T-helper 2 cell treated with Interferon-gamma antibody and Interleukin-4, amounts not matched to agents 5 μg/mL and 100 μg/mL, for 36 hours (primary cell): ENCODE data around the gene SEMA4A.
A peak's percentile ranks its signal among the peaks of the same experiment; 100 is the strongest.
"Not testable (repeated sequence)": the region's sequence is repeated elsewhere in the genome, so short reads cannot be mapped to it uniquely, and the experiment has no call there.

Experiments used
- DNase-seq: peaks from one replicate; pipeline ENCODE4 v3.0.0; 2021; ENCODE audit warnings: low spot score
- H3K27ac Mint-ChIP-seq: one replicate; pipeline ENCODE4 v1.8.0; 2021; ENCODE audit warnings: mild to moderate bottlenecking, mixed read lengths
- H3K27me3 Mint-ChIP-seq: one replicate; pipeline ENCODE4 v1.8.0; 2021; ENCODE audit warnings: low read depth, mixed read lengths
- H3K36me3 Mint-ChIP-seq: one replicate; pipeline ENCODE4 v1.8.0; 2021; ENCODE audit warnings: low read depth, mixed read lengths
- H3K4me1 Mint-ChIP-seq: one replicate; pipeline ENCODE4 v1.8.0; 2021; ENCODE audit warnings: low read depth, mixed read lengths
- H3K4me3 Mint-ChIP-seq: one replicate; pipeline ENCODE4 v1.8.0; 2022; ENCODE audit warnings: mild to moderate bottlenecking, moderate library complexity, mixed read lengths
- H3K9me3 Mint-ChIP-seq: one replicate; pipeline ENCODE4 v1.8.0; 2021; ENCODE audit warnings: mixed read lengths

SEMA4A gene

DNA sequence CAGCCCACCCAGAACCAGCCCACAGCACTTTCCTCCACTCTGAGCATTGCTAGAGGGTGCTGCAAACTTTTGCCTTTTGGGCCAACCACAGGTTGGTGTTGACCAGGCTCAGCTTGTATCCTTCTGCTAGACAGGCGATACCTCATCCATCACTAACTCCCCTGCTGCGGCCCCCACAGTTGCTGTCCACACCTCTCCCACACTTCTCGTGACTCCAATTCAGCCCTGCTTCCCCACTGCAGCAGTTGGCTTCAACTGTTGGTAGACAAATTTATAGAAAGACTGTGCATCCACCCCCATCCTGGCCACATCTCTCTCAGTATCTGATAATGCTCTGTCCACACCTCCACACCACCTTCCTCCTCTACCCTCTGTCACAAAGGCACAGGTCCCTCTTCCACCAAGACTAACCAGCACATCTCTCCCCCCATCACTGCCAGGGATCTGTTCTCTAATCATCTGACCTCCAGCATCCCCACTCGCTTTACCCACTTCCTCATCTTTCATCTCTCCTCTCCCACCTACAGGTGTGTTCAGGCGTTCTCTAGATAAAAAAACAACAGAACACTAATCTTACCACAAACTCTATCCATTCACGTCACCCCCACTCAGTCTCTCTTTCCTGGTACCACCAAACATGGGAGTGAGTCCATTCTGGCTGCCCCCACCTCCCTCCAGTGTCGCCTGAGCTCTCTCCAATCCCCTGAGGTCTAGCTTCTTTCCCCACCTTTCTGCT lies 24.7 kb downstream of the SEMA4A start:
- Mint-ChIP-seq H3K36me3 (peaks cover 4% of the 10 kb centered on the region), H3K4me1 (peaks cover 10% of the 10 kb centered on the region), H3K4me3 (no peak overlapping the region), H3K9me3 (no peaks in the 10 kb centered on the region), H3K27ac (peak overlapping the region; percentile 55), H3K27me3 (no peaks in the 10 kb centered on the region)
- no peak for DNase-seq

DNA sequence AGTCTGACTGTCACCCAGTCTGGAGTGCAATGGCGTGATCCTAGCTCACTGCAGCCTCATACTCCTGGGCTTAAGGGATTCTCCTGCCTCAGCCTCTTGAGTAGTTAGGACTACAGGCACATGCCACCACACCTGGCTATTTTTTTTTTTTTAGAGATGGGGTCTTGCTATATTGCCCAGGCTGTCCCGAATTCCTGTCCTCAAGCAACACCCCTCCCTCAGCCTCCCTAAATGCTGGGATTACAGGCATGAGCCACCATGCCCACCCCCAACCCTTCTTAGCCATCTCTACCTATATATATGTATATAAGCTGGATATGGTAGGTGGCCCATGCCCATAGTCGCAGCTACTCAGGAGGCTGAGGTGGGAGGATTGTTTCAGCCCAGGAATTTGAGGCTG lies 27.1 kb downstream of the SEMA4A start:
- no peaks in the 10 kb centered on the region for H3K27me3 Mint-ChIP-seq
- DNase-seq, result no peak
- H3K27ac Mint-ChIP-seq, result no peak overlapping the region
- H3K4me3 Mint-ChIP-seq, result no peak overlapping the region
- peaks cover 4% of the 10 kb centered on the region for H3K36me3 Mint-ChIP-seq
- H3K9me3 Mint-ChIP-seq, result no peaks in the 10 kb centered on the region
- peaks cover 7% of the 10 kb centered on the region for H3K4me1 Mint-ChIP-seq

DNA sequence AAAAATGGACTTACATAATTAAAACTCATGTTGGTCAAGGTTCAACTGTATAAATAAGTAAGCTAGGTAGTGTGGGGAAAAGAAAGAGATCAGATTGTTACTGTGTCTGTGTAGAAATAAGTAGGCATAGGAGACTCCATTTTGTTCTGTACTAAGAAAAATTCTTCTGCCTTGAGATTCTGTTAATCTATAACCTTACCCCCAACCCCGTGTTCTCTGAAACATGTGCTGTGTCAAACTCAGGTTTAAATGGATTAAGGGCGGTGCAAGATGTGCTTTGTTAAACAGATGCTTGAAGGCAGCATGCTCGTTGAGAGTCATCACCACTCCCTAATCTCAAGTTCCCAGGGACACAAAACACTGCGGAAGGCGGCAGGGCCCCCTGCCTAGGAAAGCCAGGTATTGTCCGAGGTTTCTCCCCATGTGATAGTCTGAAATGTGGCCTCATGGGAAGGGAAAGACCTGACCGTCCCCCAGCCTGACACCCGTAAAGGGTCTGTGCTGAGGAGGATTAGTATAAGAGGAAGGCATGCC lies 28.1 kb downstream of the SEMA4A start:
- not testable (repeated sequence) for H3K36me3 Mint-ChIP-seq, H3K4me1 Mint-ChIP-seq, DNase-seq, H3K4me3 Mint-ChIP-seq, H3K27me3 Mint-ChIP-seq, H3K9me3 Mint-ChIP-seq, H3K27ac Mint-ChIP-seq

DNA sequence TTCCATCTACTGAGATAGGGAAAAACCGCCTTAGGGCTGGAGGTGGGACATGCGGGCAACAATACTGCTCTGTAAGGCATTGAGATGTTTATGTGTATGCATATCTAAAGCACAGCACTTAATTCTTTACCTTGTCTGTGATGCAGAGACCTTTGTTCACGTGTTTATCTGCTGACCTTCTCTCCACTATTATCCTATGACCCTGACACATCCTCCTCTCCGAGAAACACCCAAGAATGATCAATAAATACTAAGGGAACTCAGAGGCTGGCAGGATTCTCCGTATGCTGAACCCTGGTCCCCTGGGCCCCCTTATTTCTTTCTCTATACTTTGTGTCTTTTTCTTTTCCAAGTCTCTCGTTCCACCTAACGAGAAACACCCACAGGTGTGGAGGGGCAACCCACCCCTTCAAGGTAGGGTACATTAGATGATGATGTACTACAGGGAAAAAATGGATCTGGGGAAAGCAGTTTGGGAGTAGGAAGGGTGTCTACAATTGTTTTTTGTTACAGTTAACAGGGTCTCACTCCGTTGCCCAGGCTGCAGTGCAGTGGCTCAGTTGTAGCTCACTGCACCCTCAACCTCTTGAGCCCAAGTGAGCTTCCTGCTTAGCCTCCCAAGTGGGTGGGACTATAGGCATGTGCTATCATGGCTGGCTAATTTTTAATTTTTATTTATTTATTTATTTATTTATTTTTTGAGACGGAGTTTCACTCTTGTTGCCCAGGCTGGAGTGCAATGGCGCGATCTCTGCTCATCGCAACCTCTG lies 28.8 kb downstream of the SEMA4A start:
- H3K9me3 Mint-ChIP-seq, H3K27me3 Mint-ChIP-seq, H3K27ac Mint-ChIP-seq, H3K36me3 Mint-ChIP-seq, DNase-seq, H3K4me1 Mint-ChIP-seq, H3K4me3 Mint-ChIP-seq: not testable (repeated sequence)

DNA sequence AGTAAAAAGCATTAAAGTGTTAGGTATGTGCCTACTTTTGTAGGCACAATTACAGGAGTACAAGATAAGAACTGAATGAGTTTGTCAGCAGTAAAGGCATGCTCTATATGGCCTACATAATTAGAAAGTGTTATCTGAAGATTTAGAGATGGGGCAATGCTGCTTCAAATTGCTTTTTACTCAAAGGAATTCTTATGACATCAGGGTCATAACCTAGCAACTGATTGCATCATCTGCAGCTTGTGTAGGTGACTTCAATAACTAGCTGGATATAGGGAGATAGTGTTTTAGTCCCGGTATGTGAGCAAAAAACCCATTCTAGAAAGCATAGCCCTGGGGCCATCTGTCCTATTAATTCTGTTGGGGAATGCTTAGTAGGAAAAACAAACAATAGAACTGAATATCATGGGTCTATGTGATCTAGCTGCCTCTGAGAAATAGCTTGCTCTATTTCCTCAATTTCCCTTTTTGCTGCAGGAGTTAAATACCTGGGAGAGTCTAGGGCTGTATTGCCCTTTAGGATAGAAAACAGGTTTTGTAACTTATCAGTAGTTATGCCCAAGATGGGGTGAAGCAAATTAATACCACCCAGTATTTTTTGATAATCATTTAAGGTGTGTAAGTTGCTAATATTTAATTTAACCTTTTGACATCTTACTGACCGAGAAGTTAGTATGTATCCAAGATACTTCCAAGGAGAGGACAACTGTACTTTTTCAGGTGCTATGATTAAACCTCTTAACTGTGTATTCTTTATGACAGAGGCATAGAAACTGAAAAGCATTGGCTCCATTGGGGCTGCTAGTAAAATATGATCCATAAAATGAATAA lies 33.2 kb downstream of the SEMA4A start:
- not testable (repeated sequence) for DNase-seq, H3K4me3 Mint-ChIP-seq, H3K4me1 Mint-ChIP-seq, H3K36me3 Mint-ChIP-seq, H3K27ac Mint-ChIP-seq, H3K9me3 Mint-ChIP-seq, H3K27me3 Mint-ChIP-seq

DNA sequence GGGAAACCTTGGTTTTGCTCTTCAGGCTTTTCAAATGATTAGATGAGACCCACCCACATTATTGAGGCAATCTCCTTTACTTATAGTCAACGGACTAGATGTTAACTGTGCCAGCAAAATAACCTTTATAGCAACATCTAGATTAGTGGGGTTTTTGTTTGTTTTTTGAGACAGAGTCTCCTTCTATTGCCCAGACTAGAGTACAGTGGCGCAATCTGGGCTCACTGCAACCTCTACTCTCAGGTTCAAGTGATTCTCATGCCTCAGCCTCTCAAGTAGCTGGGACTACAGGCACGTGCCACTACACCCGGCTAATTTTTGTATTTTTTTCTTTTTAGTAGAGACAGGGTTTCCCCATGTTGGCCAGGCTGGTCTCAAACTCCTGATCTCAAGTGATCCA lies 36.9 kb downstream of the SEMA4A start:
- not testable (repeated sequence) for H3K27ac Mint-ChIP-seq, H3K9me3 Mint-ChIP-seq, H3K4me3 Mint-ChIP-seq, H3K27me3 Mint-ChIP-seq, DNase-seq, H3K4me1 Mint-ChIP-seq, H3K36me3 Mint-ChIP-seq

DNA sequence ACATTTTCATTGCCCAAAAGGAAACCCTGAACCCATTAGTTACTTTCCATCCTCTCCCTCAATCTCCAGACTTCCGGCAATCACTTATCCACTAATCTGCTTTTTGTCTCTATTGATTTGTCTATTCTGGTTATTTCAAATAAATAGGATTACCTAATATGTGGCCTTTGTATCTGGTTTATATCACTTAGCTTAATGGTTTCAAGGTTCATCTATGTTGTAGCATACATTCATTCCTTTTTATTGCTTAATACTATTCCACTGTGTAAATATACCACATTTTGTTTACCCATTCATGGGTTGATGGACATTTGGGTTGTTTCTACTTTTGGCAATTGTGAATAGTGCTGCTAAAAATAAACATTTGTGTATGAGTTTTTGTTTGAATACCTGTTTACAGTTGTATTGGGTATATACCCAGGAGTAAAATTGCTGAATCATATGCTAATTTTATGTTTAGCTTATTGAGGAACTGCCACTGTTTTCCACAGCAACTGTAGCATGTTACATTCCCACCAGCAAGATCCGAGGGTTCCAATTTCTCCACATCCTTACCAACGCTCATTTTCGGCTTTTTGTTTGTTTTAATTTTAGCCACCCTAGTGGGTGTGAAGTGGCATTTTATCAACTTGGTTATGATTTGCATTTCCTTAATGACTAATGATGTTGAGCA lies 38.0 kb downstream of the SEMA4A start:
- Mint-ChIP-seq H3K27me3 (no peaks in the 10 kb centered on the region), H3K4me1 (peaks cover 18% of the 10 kb centered on the region)

DNA sequence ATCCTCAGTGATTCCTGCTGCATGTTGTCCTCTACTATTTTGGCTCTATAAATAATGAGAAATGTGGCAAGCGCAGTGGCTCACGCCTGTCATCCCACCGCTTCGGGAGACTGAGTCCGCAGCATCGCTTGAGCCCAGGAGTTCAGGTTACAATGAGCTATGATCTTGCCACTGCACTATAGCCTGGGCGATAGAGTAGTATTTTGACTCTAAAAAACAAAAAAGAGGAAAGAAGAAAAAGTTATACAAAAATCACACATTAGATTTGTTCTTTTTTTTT lies 39.8 kb downstream of the SEMA4A start:
- no peak for DNase-seq
- H3K36me3 Mint-ChIP-seq, result peaks cover 19% of the 10 kb centered on the region
- H3K27ac Mint-ChIP-seq, result peak overlapping the region; percentile 87
- H3K4me3 Mint-ChIP-seq, result peak overlapping the region; percentile 100
- H3K4me1 Mint-ChIP-seq, result peaks cover 33% of the 10 kb centered on the region
- H3K9me3 Mint-ChIP-seq, result no peaks in the 10 kb centered on the region
- no peaks in the 10 kb centered on the region for H3K27me3 Mint-ChIP-seq

More for the DNA sequence above, 38.0 kb downstream of the SEMA4A start:
- Mint-ChIP-seq H3K9me3 (peaks cover 4% of the 10 kb centered on the region), H3K27ac (no peak overlapping the region), H3K4me3 (no peak overlapping the region), H3K36me3 (peaks cover 14% of the 10 kb centered on the region)
- no peak for DNase-seq

DNA sequence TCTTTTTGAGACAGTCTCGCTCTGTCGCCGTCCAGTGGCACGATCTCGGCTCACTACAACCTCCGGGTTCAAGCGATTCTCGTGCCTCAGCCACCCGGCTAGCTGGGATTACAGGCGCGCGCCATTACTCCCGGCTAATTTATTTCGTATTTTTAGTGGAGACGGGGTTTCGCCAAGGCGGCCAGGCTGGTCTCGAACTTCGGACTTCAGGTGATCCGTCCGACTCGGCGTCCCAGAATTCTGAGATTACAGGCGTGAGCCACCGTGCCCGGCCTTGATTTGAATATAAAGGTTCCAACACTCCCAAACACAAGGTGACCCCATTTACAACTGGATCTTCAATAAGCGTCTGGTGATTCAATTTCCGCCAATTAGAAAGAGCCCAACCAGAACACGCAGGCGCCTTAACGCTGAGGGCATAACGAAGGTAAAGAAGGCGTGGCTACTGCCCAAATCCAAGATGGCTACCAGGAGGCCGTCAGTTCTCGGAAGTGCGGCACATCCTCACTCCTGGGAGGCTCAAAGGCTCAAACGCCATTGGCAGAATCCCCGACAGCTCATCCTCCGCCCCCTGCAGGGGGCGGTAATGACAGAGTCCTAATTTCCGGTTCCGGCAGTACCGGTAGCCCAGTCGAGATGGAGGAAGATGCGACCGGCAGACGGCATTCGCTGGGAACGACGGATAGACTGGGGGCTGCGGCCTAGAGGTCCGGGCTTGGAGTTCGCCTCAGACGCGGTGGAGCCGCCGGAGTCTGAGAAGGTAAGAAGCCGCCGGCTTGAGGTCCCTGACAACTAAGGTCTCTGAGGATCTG lies 40.3 kb downstream of the SEMA4A start, which contains the start of gene SLC25A44:
Gene SLC25A44, plus strand, starts transcription at position 617 of the 812 bp plus-strand sequence. CDS start 5,744 bp downstream, outside the sequence.
- DNase-seq, result peak; percentile 98
- Mint-ChIP-seq H3K27ac (peak within 1 kb of the TSS; percentile 87), H3K4me3 (peak within 1 kb of the TSS; percentile 100), H3K9me3 (no peaks in the 10 kb centered on the region), H3K27me3 (no peaks in the 10 kb centered on the region), H3K4me1 (peaks cover 38% of the 10 kb centered on the region), H3K36me3 (peaks cover 22% of the 10 kb centered on the region)

DNA sequence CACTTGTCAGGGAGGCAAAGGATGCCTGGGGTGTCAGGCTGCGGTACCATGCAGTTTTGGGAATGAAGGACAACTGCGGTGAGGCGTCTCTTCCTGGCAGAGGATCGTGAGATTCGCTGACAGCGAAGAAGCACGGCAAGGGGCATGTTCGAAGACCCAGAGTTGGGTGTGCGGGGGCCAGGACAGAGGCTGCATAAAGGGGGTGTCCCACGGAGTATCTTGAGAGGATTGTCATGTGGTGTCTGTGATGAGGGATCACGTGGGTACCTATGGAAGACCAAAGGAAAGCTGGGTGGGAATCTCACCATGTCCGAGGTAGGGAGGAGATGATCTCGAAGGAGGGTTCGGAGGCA lies 40.9 kb downstream of the SEMA4A start:
- H3K27me3 Mint-ChIP-seq, result no peaks in the 10 kb centered on the region
- no peaks in the 10 kb centered on the region for H3K9me3 Mint-ChIP-seq
- peaks cover 43% of the 10 kb centered on the region for H3K4me1 Mint-ChIP-seq
- peak overlapping the region; percentile 87 for H3K27ac Mint-ChIP-seq
- H3K36me3 Mint-ChIP-seq, result peaks cover 28% of the 10 kb centered on the region
- H3K4me3 Mint-ChIP-seq, result peak overlapping the region; percentile 100
- DNase-seq, result no peak

DNA sequence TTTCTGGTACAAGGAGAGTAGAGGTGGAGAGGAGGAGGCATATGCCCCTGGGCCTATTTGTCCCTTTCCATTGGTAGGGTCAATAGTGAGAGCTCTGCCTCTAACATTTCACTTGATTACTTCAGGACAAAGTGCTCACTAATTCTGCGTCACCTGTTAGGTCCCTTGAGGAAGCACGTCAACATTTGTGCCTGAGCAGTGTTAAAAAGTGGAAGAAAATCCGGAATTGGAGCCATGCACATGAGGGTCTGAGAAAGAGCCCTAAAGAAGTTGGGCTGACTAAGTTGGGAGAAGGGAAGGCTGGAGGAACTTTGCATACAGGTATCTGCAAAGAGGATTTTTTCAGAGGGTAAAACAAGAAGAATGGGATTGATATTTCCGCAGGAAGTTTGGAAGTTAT lies 42.5 kb downstream of the SEMA4A start:
- H3K4me3 Mint-ChIP-seq, result peak overlapping the region; percentile 59
- no peaks in the 10 kb centered on the region for H3K27me3 Mint-ChIP-seq
- peak overlapping the region; percentile 70 for H3K27ac Mint-ChIP-seq
- H3K36me3 Mint-ChIP-seq, result peaks cover 41% of the 10 kb centered on the region
- no peak for DNase-seq
- peaks cover 57% of the 10 kb centered on the region for H3K4me1 Mint-ChIP-seq
- H3K9me3 Mint-ChIP-seq, result no peaks in the 10 kb centered on the region

DNA sequence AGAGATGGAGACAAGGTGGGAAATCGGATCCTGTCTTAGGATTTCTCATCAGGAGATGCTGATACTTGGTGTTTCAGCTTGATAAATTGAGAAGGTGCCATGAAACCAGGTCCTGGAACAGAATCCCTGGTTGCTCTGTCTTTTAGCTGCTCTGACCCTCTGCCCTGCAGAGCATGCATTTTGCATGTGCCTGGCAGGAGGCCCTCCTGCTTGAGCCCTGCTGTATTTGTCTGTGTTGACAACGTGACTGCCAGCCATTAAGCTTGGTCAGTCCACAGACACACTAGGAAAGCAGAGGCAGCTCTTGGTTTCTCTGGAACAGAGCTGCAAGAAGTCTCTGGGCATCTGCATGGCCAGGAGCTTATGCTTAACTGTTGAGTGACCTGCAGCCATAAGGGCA lies 43.1 kb downstream of the SEMA4A start:
- peaks cover 41% of the 10 kb centered on the region for H3K36me3 Mint-ChIP-seq

DNA sequence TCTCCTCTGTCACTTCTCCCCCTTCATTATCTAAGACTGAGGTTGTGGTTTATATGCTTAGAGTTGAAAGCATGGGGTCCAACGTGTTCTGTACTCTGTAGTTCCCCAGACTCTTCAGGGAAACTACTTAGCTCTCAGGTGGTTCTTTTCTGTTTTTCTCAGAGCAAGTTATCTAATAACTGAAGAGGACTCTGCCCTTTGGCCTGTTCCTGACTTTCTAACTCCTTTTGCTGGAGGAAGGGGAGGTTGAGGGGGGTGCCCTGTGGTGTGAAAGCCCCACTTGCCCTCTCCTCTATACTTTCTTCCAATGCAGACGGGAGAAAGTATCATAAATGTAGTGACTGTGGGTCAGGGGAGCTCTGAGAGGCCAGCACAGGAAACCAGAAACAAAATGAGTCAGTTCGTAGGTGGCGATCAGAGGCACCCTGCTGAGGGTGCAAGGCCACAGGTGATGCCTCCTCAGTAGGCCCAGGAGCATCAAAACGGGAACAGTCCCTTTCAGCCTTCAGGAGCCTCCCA lies 45.5 kb downstream of the SEMA4A start:
- Mint-ChIP-seq H3K27ac (peak overlapping the region; percentile 82), H3K9me3 (no peaks in the 10 kb centered on the region), H3K27me3 (no peaks in the 10 kb centered on the region), H3K4me3 (peak overlapping the region; percentile 62), H3K36me3 (peaks cover 40% of the 10 kb centered on the region), H3K4me1 (peaks cover 49% of the 10 kb centered on the region)
- peak; percentile 57 for DNase-seq

More for the DNA sequence above, 43.1 kb downstream of the SEMA4A start:
- DNase-seq, result no peak
- Mint-ChIP-seq H3K27me3 (no peaks in the 10 kb centered on the region), H3K27ac (no peak overlapping the region), H3K9me3 (no peaks in the 10 kb centered on the region), H3K4me1 (peaks cover 57% of the 10 kb centered on the region), H3K4me3 (peak overlapping the region; percentile 59)
